Measurements from ENCODE around the gene NUS1. TPM values are rescaled to one million over a fixed set of nuclear protein-coding genes. Genes with fewer than 3 reads are reported as not detected.
A peak's percentile ranks its signal among the peaks of the same experiment; 100 is the strongest.
"Not testable (repeated sequence)": the region's sequence is repeated elsewhere in the genome, so short reads cannot be mapped to it uniquely, and the experiment has no call there.

The NUS1 gene
- total and polyA plus RNA-seq, 4 experiments from 2014 or later = 16.4 to 33.2 (median 29.4) TPM

DNA sequence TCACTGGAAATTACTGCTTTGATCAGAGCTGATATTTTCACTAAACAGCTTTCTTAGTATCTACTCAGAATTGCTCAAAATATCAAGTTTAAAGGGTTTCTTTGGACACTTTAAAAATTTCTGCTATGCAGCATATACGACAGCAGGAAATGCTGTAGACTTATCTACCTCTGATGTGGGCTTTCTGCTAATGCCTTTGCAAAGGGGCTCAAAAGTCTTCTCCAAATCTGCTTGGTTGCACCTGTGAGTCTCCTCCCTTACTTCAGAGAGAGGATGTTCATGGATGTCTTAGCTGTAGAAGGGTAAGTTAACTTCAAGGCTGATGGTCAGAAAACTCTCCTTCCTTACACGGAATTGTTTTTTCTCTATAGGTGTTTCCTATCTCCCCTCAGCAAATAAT lies 19.9 kb upstream of the NUS1 start:
- no peaks in the 10 kb centered on the region for H3K9me3 ChIP-seq (ENCODE audit: control insufficient read depth in 1 of 2, low read length in 2 of 2)
- ChIA-PET POLR2A (ENCODE audit: partially characterized antibody) (no interaction called here), CTCF (ENCODE audit: partially characterized antibody) (interaction anchor here (0.9 kb wide), 1 partner anchor 51 kb away, joined by 3 read pairs; no protein-coding TSS in a partner anchor)
- no peaks in the 10 kb centered on the region for H3K27me3 ChIP-seq (ENCODE audit: insufficient read depth, low read length)
- H3K36me3 Mint-ChIP-seq = no peaks in the 10 kb centered on the region
- no peak for DNase-seq
- peaks cover 0 to 3% of the 10 kb centered on the region in 2 donors for H3K27me3 Mint-ChIP-seq
- no peak overlapping the region for H3K4me3 Mint-ChIP-seq
- H3K4me1 ChIP-seq (ENCODE audit: insufficient read depth, low read length) = no peaks in the 10 kb centered on the region
- H3K36me3 ChIP-seq (ENCODE audit: insufficient read depth, low read length) = no peaks in the 10 kb centered on the region
- intact Hi-C loops (cut with micrococcal nuclease) = no loop called here
- no peak overlapping the region for H3K4me3 ChIP-seq (ENCODE audit: low read length in 2 of 2)
- H3K9me3 Mint-ChIP-seq = no peaks in the 10 kb centered on the region
- H3K27ac Mint-ChIP-seq = peak overlapping the region in 1 of 7 donors; percentile 32
- H3K4me1 Mint-ChIP-seq = peaks cover 0 to 4% (median 2%) of the 10 kb centered on the region in 4 donors
- H3K27ac ChIP-seq (ENCODE audit: low read depth, low read length) = no peak overlapping the region

GRCh38 chr6:117666881-117667280 lies 8.4 kb upstream of the NUS1 start:
- intact Hi-C loops (cut with micrococcal nuclease) = no loop called here
- Mint-ChIP-seq H3K9me3 (no peaks in the 10 kb centered on the region), H3K27ac (no peak overlapping the region), H3K4me1 (no peaks in the 10 kb centered on the region), H3K27me3 (peaks cover 0 to 2% of the 10 kb centered on the region in 2 donors), H3K36me3 (no peaks in the 10 kb centered on the region), H3K4me3 (no peak overlapping the region)
- H3K36me3 ChIP-seq (ENCODE audit: insufficient read depth, low read length) = no peaks in the 10 kb centered on the region
- no peak overlapping the region for H3K27ac ChIP-seq (ENCODE audit: low read depth, low read length)
- H3K4me1 ChIP-seq (ENCODE audit: insufficient read depth, low read length) = no peaks in the 10 kb centered on the region
- no peaks in the 10 kb centered on the region for H3K27me3 ChIP-seq (ENCODE audit: insufficient read depth, low read length)
- DNase-seq = no peak
- H3K4me3 ChIP-seq (ENCODE audit: low read length in 2 of 2) = no peak overlapping the region
- no peaks in the 10 kb centered on the region for H3K9me3 ChIP-seq (ENCODE audit: control insufficient read depth in 1 of 2, low read length in 2 of 2)
- ChIA-PET POLR2A (ENCODE audit: partially characterized antibody) (no interaction called here), CTCF (ENCODE audit: partially characterized antibody) (no interaction called here)

- peaks cover 0 to 2% of the 10 kb centered on the region in 2 donors for H3K27me3 Mint-ChIP-seq
- no peak overlapping the region for H3K27ac ChIP-seq (ENCODE audit: low read depth, low read length)
- H3K4me3 ChIP-seq (ENCODE audit: low read length in 2 of 2) = no peak overlapping the region
- H3K4me3 Mint-ChIP-seq = no peak overlapping the region
- H3K9me3 Mint-ChIP-seq = no peaks in the 10 kb centered on the region
- DNase-seq = no peak
- H3K27me3 ChIP-seq (ENCODE audit: insufficient read depth, low read length) = no peaks in the 10 kb centered on the region
- no peaks in the 10 kb centered on the region for H3K36me3 Mint-ChIP-seq
- H3K36me3 ChIP-seq (ENCODE audit: insufficient read depth, low read length) = no peaks in the 10 kb centered on the region
- H3K27ac Mint-ChIP-seq = no peak overlapping the region
- POLR2A ChIA-PET (ENCODE audit: partially characterized antibody) = interaction anchor here (1.2 kb wide), 1 partner anchor 120 kb away, joined by 3 read pairs; no protein-coding TSS in a partner anchor
- peaks cover 0 to 7% (median 1%) of the 10 kb centered on the region in 4 donors for H3K4me1 Mint-ChIP-seq
- H3K9me3 ChIP-seq (ENCODE audit: control insufficient read depth in 1 of 2, low read length in 2 of 2) = no peaks in the 10 kb centered on the region
- CTCF ChIA-PET (ENCODE audit: partially characterized antibody) = interaction anchor here (1.1 kb wide), 1 partner anchor 10 kb away, joined by 3 read pairs; no protein-coding TSS in a partner anchor
- intact Hi-C loops (cut with micrococcal nuclease) = no loop called here
- no peaks in the 10 kb centered on the region for H3K4me1 ChIP-seq (ENCODE audit: insufficient read depth, low read length)
These were observed 6.5 kb upstream of the NUS1 start for GRCh38 chr6:117668736-117669135.

GRCh38 chr6:117674503-117674902 lies 766 bp upstream of the NUS1 start:
- Mint-ChIP-seq H3K4me1 (peaks cover 32 to 57% (median 45%) of the 10 kb centered on the region in 4 donors), H3K36me3 (peaks cover 5 to 8% of the 10 kb centered on the region in 2 donors), H3K9me3 (no peaks in the 10 kb centered on the region), H3K27me3 (no peaks in the 10 kb centered on the region), H3K4me3 (peak overlapping the region; percentile 89 to 96 (median 93)), H3K27ac (peak overlapping the region; percentile 38 to 97 (median 94))
- CTCF ChIA-PET (ENCODE audit: partially characterized antibody) = interaction anchor here (0.7 to 2.3 kb wide), 2 partner anchors 9 to 70 kb away, joined by 3 to 8 read pairs; no protein-coding TSS in a partner anchor
- POLR2A ChIA-PET (ENCODE audit: partially characterized antibody) = interaction anchor here (1.8 kb wide), 1 partner anchor 72 kb away, joined by 6 read pairs; the partner anchor contains the start of gene GOPC
- no peaks in the 10 kb centered on the region for H3K9me3 ChIP-seq (ENCODE audit: control insufficient read depth in 1 of 2, low read length in 2 of 2)
- H3K36me3 ChIP-seq (ENCODE audit: insufficient read depth, low read length) = no peaks in the 10 kb centered on the region
- H3K27me3 ChIP-seq (ENCODE audit: insufficient read depth, low read length) = no peaks in the 10 kb centered on the region
- no peak for DNase-seq
- peak overlapping the region; percentile 67 for H3K27ac ChIP-seq (ENCODE audit: low read depth, low read length)
- H3K4me1 ChIP-seq (ENCODE audit: insufficient read depth, low read length) = peaks cover 30% of the 10 kb centered on the region
- H3K4me3 ChIP-seq (ENCODE audit: low read length in 2 of 2) = peak overlapping the region; percentile 81 to 84
- intact Hi-C loops (cut with micrococcal nuclease) = loop anchor here (10.0 kb wide), 2 partner anchors 220 to 880 kb away; no protein-coding TSS in a partner anchor

GRCh38 chr6:117675658-117676301 lies 511 bp downstream of the NUS1 start:
- H3K27me3 Mint-ChIP-seq; H3K27me3 ChIP-seq (ENCODE audit: insufficient read depth, low read length); H3K9me3 ChIP-seq (ENCODE audit: control insufficient read depth in 1 of 2, low read length in 2 of 2); H3K36me3 ChIP-seq (ENCODE audit: insufficient read depth, low read length); H3K9me3 Mint-ChIP-seq; H3K36me3 Mint-ChIP-seq: not testable (repeated sequence)
- Mint-ChIP-seq H3K27ac (peak overlapping the region; percentile 85 to 97 (median 95)), H3K4me1 (peaks cover 43 to 70% (median 57%) of the 10 kb centered on the region in 4 donors), H3K4me3 (peak overlapping the region; percentile 89 to 96 (median 93))
- Histone ChIP-seq H3K4me3 (ENCODE audit: low read length in 2 of 2) (peak overlapping the region in 1 of 2 donors; percentile 84), H3K27ac (ENCODE audit: low read depth, low read length) (peak overlapping the region; percentile 67), H3K4me1 (ENCODE audit: insufficient read depth, low read length) (peaks cover 43% of the 10 kb centered on the region)
- intact Hi-C loops (cut with micrococcal nuclease) = loop anchor here (1.0 to 10.0 kb wide), 6 partner anchors 73 to 1675 kb away; partner anchors contain the start of genes ASF1A, FAM184A and GOPC
- peak; percentile 8 to 40 (median 13) for DNase-seq
- CTCF ChIA-PET (ENCODE audit: partially characterized antibody) = interaction anchor here (1.0 kb wide), 1 partner anchor 72 kb away, joined by 3 read pairs; no protein-coding TSS in a partner anchor
- POLR2A ChIA-PET (ENCODE audit: partially characterized antibody) = interaction anchor here (1.4 kb wide), 1 partner anchor 73 kb away, joined by 3 read pairs; the partner anchor contains the start of gene GOPC

- Mint-ChIP-seq H3K4me3 (peak overlapping the region; percentile 74 to 91 (median 88)), H3K36me3 (peaks cover 9 to 10% of the 10 kb centered on the region in 2 donors), H3K27me3 (no peaks in the 10 kb centered on the region), H3K27ac (peak overlapping the region; percentile 37 to 92 (median 86)), H3K4me1 (peaks cover 51 to 79% (median 64%) of the 10 kb centered on the region in 4 donors), H3K9me3 (no peaks in the 10 kb centered on the region)
- POLR2A ChIA-PET (ENCODE audit: partially characterized antibody) = interaction anchor here (1.4 kb wide), 1 partner anchor 74 kb away, joined by 3 read pairs; the partner anchor contains the start of gene GOPC
- Histone ChIP-seq H3K4me3 (ENCODE audit: low read length in 2 of 2) (no peak overlapping the region), H3K9me3 (ENCODE audit: control insufficient read depth in 1 of 2, low read length in 2 of 2) (no peaks in the 10 kb centered on the region), H3K27me3 (ENCODE audit: insufficient read depth, low read length) (no peaks in the 10 kb centered on the region), H3K36me3 (ENCODE audit: insufficient read depth, low read length) (no peaks in the 10 kb centered on the region), H3K27ac (ENCODE audit: low read depth, low read length) (no peak overlapping the region), H3K4me1 (ENCODE audit: insufficient read depth, low read length) (peaks cover 52% of the 10 kb centered on the region)
- CTCF ChIA-PET (ENCODE audit: partially characterized antibody) = interaction anchor here (1.0 kb wide), 1 partner anchor 73 kb away, joined by 3 read pairs; no protein-coding TSS in a partner anchor
- no peak for DNase-seq
- intact Hi-C loops (cut with micrococcal nuclease) = loop anchor here (5.0 to 10.0 kb wide), 4 partner anchors 222 to 1401 kb away; partner anchors contain the start of genes ASF1A and FAM184A
These were observed 1.4 kb downstream of the NUS1 start for GRCh38 chr6:117676577-117677218.

Measured in CD4-positive, alpha-beta memory T cell (primary cell).